K562 (cell line): Measurements from ENCODE around the gene LTA4H. TPM values are rescaled to one million over a fixed set of nuclear protein-coding genes. Genes with fewer than 3 reads are reported as not detected.

Source experiments
- ATAC-seq: fragments of 200-7000 bp; cut with Tn5 transposase; 3 replicates; pipeline ENCODE4 v1.9.1; 2020; ENCODE audit warnings: moderate library complexity
- BruUV-seq: library from RNA; stranded (reverse); fragments of 400-500 nt; replicated peaks from 2 replicates; lab custom pipeline; 2021; lab: Mats Ljungman, UMichigan
- CTCF ChIA-PET: fragments of 300-600 bp; formaldehyde crosslinking; extraction: SDS; loops from one replicate; lab custom pipeline; 2021; ENCODE audit warnings: low intra/inter-chr PET ratio; lab: Yijun Ruan, JAX
- POLR2A ChIA-PET: fragments of 300-600, 350-650 bp; sonication (Branson Sonifier 250); formaldehyde crosslinking; extraction: SDS; loops from one replicate; lab custom pipeline; 2021; ENCODE audit warnings: antibody characterized with exemption, inconsistent platforms; lab: Yijun Ruan, JAX
- DNase-seq, 4 experiments: peaks; one replicate each; pipeline versions ENCODE4 v3.0.0 to v3.0.0-alpha.2; 2011 to 2018; ENCODE audit warnings: low spot score in 3 of 4, mixed read lengths in 3 of 4; ENCODE audit errors: extremely low read depth in 1 of 4
- FAIRE-seq: peaks from 2 replicates; lab custom pipeline; 2011; peaks lifted over from hg19 to GRCh38; lab: Jason Lieb, UNC
- H2AFZ ChIP-seq: 2 replicates; pipeline ENCODE4 v1.6.0; 2011; ENCODE audit warnings: low read depth, low read length, control low read depth, inconsistent platforms
- H3K27ac ChIP-seq: fragments of 200-600 bp; 3 replicates; pipeline ENCODE4 v1.8.0; 2011; ENCODE audit warnings: low read depth, mild to moderate bottlenecking, control low read depth, inconsistent platforms, low read length, moderate library complexity, mixed read lengths; ENCODE audit errors: extremely low read depth
- H3K27me3 ChIP-seq, 2 experiments: fragments of 300-600 bp in 1 of 2; 2 replicates in 1 of 2; 3 replicates in 1 of 2; pipeline versions ENCODE4 v1.6.0 to v1.8.0; 2011; ENCODE audit warnings: inconsistent platforms in 2 of 2, low read length in 2 of 2, mild to moderate bottlenecking in 1 of 2, mixed read lengths in 1 of 2, moderate library complexity in 1 of 2; ENCODE audit not compliant: control insufficient read depth in 2 of 2, insufficient read depth in 2 of 2
- H3K36me3 ChIP-seq: fragments of 300-600 bp; 3 replicates; pipeline ENCODE4 v1.8.0; 2011; ENCODE audit warnings: mild to moderate bottlenecking, low read length, inconsistent platforms; ENCODE audit not compliant: control insufficient read depth, insufficient read depth
- H3K4me1 ChIP-seq, 2 experiments: fragments of 200-600 bp in 1 of 2; replicated peaks in 1 of 2; 2 replicates in 1 of 2; 3 replicates in 1 of 2; pipeline versions ENCODE4 v1.5.1 to v1.8.0; 2011; ENCODE audit warnings: inconsistent platforms in 2 of 2, low read length in 2 of 2, mild to moderate bottlenecking in 1 of 2, mixed read lengths in 1 of 2, moderate library complexity in 1 of 2; ENCODE audit not compliant: control insufficient read depth in 2 of 2, insufficient read depth in 2 of 2
- H3K4me2 ChIP-seq: 2 replicates; pipeline ENCODE4 v1.6.1; 2011; ENCODE audit warnings: low read length, control low read depth, inconsistent platforms, mixed read lengths; ENCODE audit not compliant: insufficient read depth
- H3K4me3 ChIP-seq: fragments of 200-600 bp; sonication (generic), shearing (Covaris generic); 2 replicates; pipeline ENCODE4 v1.5.1; 2016; ENCODE audit warnings: control low read depth, inconsistent platforms
- H3K79me2 ChIP-seq: fragments of 200-600 bp; 3 replicates; pipeline ENCODE4 v1.8.0; 2011; ENCODE audit warnings: low read length, inconsistent platforms; ENCODE audit not compliant: control insufficient read depth, insufficient read depth
- H3K9ac ChIP-seq, 2 experiments: 2 replicates each; pipeline versions ENCODE4 v1.6.0 to v1.6.1; 2011; ENCODE audit warnings: low read depth in 2 of 2, low read length in 2 of 2, control low read depth in 1 of 2, inconsistent platforms in 1 of 2, mild to moderate bottlenecking in 1 of 2, mixed read lengths in 1 of 2; ENCODE audit not compliant: insufficient read depth in 1 of 2
- H3K9me1 ChIP-seq: one replicate; pipeline ENCODE4 v1.6.0; 2011; ENCODE audit warnings: inconsistent platforms, mild to moderate bottlenecking, low read length, moderate library complexity; ENCODE audit not compliant: control insufficient read depth, insufficient read depth
- H3K9me3 ChIP-seq: replicated peaks from 2 replicates; pipeline ENCODE4 v1.5.1; 2011; ENCODE audit warnings: low read depth, low read length, inconsistent platforms; ENCODE audit not compliant: control insufficient read depth, insufficient read depth
- H4K20me1 ChIP-seq: replicated peaks from 2 replicates; pipeline ENCODE4 v1.6.1; 2011; ENCODE audit warnings: low read length, inconsistent platforms, mixed read lengths; ENCODE audit not compliant: control insufficient read depth, insufficient read depth
- HLTF ChIP-seq: fragments of 450-650 bp; IDR thresholded peaks from 2 replicates; pipeline ENCODE4 v1.6.1; 2016
- ZBTB40 ChIP-seq, 2 experiments: fragments of 450-650 bp in 1 of 2; sonication (generic) in 1 of 2; formaldehyde crosslinking in 1 of 2; IDR thresholded peaks; 2 replicates each; pipeline versions ENCODE4 v1.7.1 to v1.9.0; 2016 to 2022; ENCODE audit warnings: inconsistent platforms in 1 of 2, mild to moderate bottlenecking in 1 of 2, missing genetic modification reagents in 1 of 2
- ZMIZ1 ChIP-seq, 2 experiments: fragments of 150-350 bp in 1 of 2; IDR thresholded peaks; 2 replicates each; pipeline ENCODE4 v1.6.1; 2012 to 2016; ENCODE audit warnings: low read depth in 2 of 2, low read length in 2 of 2, mild to moderate bottlenecking in 1 of 2, moderate library complexity in 1 of 2
- WGBS: fragments of 100-300 bp; shearing (Covaris generic); methylation state at CpG from one replicate; pipeline ENCODE4 v1.1.6; 2016; ENCODE audit warnings: low coverage, mixed read lengths; ENCODE audit not compliant: insufficient coverage; ENCODE audit errors: missing lambda C conversion rate; 5-methylcytosine and 5-hydroxymethylcytosine counted together
- in situ Hi-C: fragments of 300-500 bp; cut with MboI; formaldehyde crosslinking; loops from 4 replicates; pipeline ENCODE4 v1.15.0; 2018; ENCODE audit warnings: inconsistent platforms, mixed read lengths
- intact Hi-C: fragments of 100-400 bp; cut with micrococcal nuclease; formaldehyde crosslinking; loops from 2 replicates; pipeline ENCODE4 v1.14.2; 2022
- polyA plus RNA-seq, 8 experiments: library from polyadenylated mRNA; depleted of rRNA in 4 of 8; stranded (reverse) in 5 of 8; unstranded in 3 of 8; fragments of >200 nt; fragmentation: Nextera tagmentation in 2 of 8; fragmentation: Illumina TruSeq in 1 of 8; extraction: Ambion mirVana in 2 of 8; extraction: Trizol in 1 of 8; gene quantifications; 2 replicates each; pipeline versions ENCODE4 v1.2.1 to v1.2.3, GENCODE V29; 2011 to 2014; ENCODE audit warnings: inconsistent platforms in 1 of 8, missing spikeins in 1 of 8
- total RNA-seq, 7 experiments: library from RNA; depleted of rRNA in 6 of 7; stranded (reverse); fragments of >200 nt in 6 of 7; fragmentation: Illumina TruSeq in 2 of 7; extraction: Trizol in 2 of 7; gene quantifications; 2 replicates each; pipeline versions ENCODE4 v1.2.1 to v1.2.3, GENCODE V29; 2011 to 2021; ENCODE audit warnings: low replicate concordance in 1 of 7

The LTA4H gene
- total and polyA plus RNA-seq, 9 of the 15 experiments (the other 6 are each of a cell fraction or from before 2014, with no cell fraction given): 25.2 to 58.1 (median 40.5) TPM

GRCh38 chr12:95953000-95953399 is 82.4 kb downstream of the LTA4H start:
- ATAC-seq (no peak), DNase-seq (no peak), FAIRE-seq (no peak)
- H3K4me3 ChIP-seq: no peak overlapping the region
- peaks cover 0 to 8% of the 10 kb centered on the region in 2 experiments; a peak in 2 of 5 replicates for H3K27me3 ChIP-seq
- H3K9me3 ChIP-seq: no peaks in the 10 kb centered on the region
- 0% methylated on average over 1 of the region's 1 CpG for WGBS
- no peaks in the 10 kb centered on the region for H3K79me2 ChIP-seq
- no peaks in the 10 kb centered on the region for H3K4me1 ChIP-seq
- no peak overlapping the region for H3K9ac ChIP-seq
- H3K4me2 ChIP-seq: no peak overlapping the region
- TF ChIP-seq HLTF: no peak
- TF ChIP-seq ZMIZ1 (IDR thresholded peaks at IDR 0.05; ENCODE audit: low read depth in 2 of 2, low read length in 2 of 2): no peak
- TF ChIP-seq ZBTB40 (IDR thresholded peaks at IDR 0.05): peak; percentile 68
- no peak for TF ChIP-seq ZBTB40 (CRISPR knock-in tag; IDR thresholded peaks at IDR 0.05)
- H3K27ac ChIP-seq: no peak overlapping the region
- no peaks in the 10 kb centered on the region for H4K20me1 ChIP-seq
- intact Hi-C loops: no loop called here
- no peak overlapping the region for H2AFZ ChIP-seq
- ChIA-PET POLR2A (interaction anchor here (0.7 to 1.0 kb wide), 2 partner anchors 14 to 20 kb away, joined by 3 read pairs; no protein-coding TSS in a partner anchor), CTCF (no interaction called here)
- in situ Hi-C loops: no loop called here
- no peaks in the 10 kb centered on the region for H3K9me1 ChIP-seq
- no peaks in the 10 kb centered on the region for H3K36me3 ChIP-seq
- BruUV-seq: no TSS peak
